ENCODE measurements around the gene GALNS.

DNA sequence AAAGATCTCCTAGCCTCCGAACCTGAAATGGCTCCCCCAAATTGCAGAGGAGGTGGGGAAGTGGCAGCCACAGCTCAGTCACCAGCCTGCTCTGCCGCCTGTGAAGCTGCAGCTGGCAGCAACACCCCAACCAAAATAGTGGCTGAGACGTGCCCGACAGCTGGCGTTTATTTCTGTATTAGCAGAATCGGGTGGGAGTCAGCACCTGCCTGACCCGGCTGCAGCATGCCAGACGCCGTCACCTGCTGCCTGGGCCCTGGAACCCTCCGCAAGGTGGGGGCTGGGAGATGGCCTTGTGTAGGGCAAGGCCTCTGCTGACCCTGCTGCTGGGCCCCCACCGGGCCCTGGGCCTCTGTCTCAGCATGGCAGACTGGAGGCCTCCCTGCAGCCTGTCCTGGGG, 27.2 kb upstream of the GALNS start:
- TF ChIP-seq, protein P1, sequence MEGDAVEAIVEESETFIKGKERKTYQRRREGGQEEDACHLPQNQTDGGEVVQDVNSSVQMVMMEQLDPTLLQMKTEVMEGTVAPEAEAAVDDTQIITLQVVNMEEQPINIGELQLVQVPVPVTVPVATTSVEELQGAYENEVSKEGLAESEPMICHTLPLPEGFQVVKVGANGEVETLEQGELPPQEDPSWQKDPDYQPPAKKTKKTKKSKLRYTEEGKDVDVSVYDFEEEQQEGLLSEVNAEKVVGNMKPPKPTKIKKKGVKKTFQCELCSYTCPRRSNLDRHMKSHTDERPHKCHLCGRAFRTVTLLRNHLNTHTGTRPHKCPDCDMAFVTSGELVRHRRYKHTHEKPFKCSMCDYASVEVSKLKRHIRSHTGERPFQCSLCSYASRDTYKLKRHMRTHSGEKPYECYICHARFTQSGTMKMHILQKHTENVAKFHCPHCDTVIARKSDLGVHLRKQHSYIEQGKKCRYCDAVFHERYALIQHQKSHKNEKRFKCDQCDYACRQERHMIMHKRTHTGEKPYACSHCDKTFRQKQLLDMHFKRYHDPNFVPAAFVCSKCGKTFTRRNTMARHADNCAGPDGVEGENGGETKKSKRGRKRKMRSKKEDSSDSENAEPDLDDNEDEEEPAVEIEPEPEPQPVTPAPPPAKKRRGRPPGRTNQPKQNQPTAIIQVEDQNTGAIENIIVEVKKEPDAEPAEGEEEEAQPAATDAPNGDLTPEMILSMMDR (IDR thresholded peaks at IDR 0.05), result no peak
- TF ChIP-seq POLR2A (IDR thresholded peaks at IDR 0.05), result no peak

All from adrenal gland (tissue), 5 donors.